Esophagus (tissue), 2 donors: Measurements from ENCODE around the gene OR5B3. TPM values are rescaled to one million over a fixed set of nuclear protein-coding genes. Genes with fewer than 3 reads are reported as not detected.
"Not testable (repeated sequence)": the region's sequence is repeated elsewhere in the genome, so short reads cannot be mapped to it uniquely, and the experiment has no call there.

Experiments
- H3K27ac ChIP-seq, 2 donors: one replicate each; pipeline ENCODE4 v1.5.1; 2013; ENCODE audit warnings: low read depth in 2 of 2, mild to moderate bottlenecking in 2 of 2, inconsistent platforms in 1 of 2, low read length in 1 of 2, moderate library complexity in 1 of 2
- H3K27me3 ChIP-seq, 2 donors: one replicate each; pipeline ENCODE4 v1.6.1; 2013; ENCODE audit warnings: low read length in 2 of 2, control low read depth in 1 of 2, mild to moderate bottlenecking in 1 of 2; ENCODE audit not compliant: insufficient read depth in 2 of 2, control insufficient read depth in 1 of 2
- H3K36me3 ChIP-seq, 2 donors: one replicate each; pipeline ENCODE4 v1.6.1; 2013; ENCODE audit warnings: low read length in 1 of 2; ENCODE audit not compliant: control insufficient read depth in 2 of 2, insufficient read depth in 2 of 2
- H3K4me1 ChIP-seq, 2 donors: one replicate each; pipeline ENCODE4 v1.6.1; 2013; ENCODE audit warnings: low read length in 1 of 2; ENCODE audit not compliant: control insufficient read depth in 2 of 2, insufficient read depth in 2 of 2
- H3K4me3 ChIP-seq, 2 donors: one replicate each; pipeline ENCODE4 v1.5.1; 2013; ENCODE audit warnings: low read length in 2 of 2, mild to moderate bottlenecking in 2 of 2, low read depth in 1 of 2, moderate library complexity in 1 of 2
- H3K9me3 ChIP-seq, 2 donors: one replicate each; pipeline ENCODE4 v1.6.1; 2013; ENCODE audit warnings: mild to moderate bottlenecking in 2 of 2, low read depth in 1 of 2, low read length in 1 of 2, moderate library complexity in 1 of 2; ENCODE audit not compliant: control insufficient read depth in 2 of 2, insufficient read depth in 1 of 2
- WGBS, 2 donors: extraction: QIAGEN DNeasy Blood & Tissue Kit; methylation state at CpG; one replicate each; pipeline ENCODE4 v1.1.7; 2013; 5-methylcytosine and 5-hydroxymethylcytosine counted together
- polyA plus RNA-seq, 2 donors: library from polyadenylated mRNA; stranded (reverse); fragments of 200-250 nt; gene quantifications; one replicate each; pipeline ENCODE4 v1.2.3, GENCODE V29; 2013
- donor health status: healthy with polysubstance abuse.
- donor health status: Bipolar disorder and iron deficiency.

The OR5B3 gene
- polyA plus RNA-seq, 2 donors, result not detected

GRCh38 chr11:58399622-58400021 is 7.1 kb downstream of the OR5B3 start:
- H3K36me3 ChIP-seq, H3K4me1 ChIP-seq, H3K27me3 ChIP-seq, H3K9me3 ChIP-seq, H3K27ac ChIP-seq, H3K4me3 ChIP-seq: not testable (repeated sequence)
- WGBS, 2 donors, result 50 to 69% methylated on average over 1 of the region's 2 CpGs

- Histone ChIP-seq H3K4me3 (no peak overlapping the region), H3K9me3 (peaks cover 0 to 4% of the 10 kb centered on the region in 2 donors), H3K36me3 (no peaks in the 10 kb centered on the region), H3K27me3 (no peaks in the 10 kb centered on the region), H3K27ac (no peak overlapping the region), H3K4me1 (no peaks in the 10 kb centered on the region)
- 62 to 65% methylated on average over 2 of the region's 2 CpGs for WGBS, 2 donors
These were observed 11.1 kb downstream of the OR5B3 start for GRCh38 chr11:58395581-58395980.

GRCh38 chr11:58394195-58394594 is 12.5 kb downstream of the OR5B3 start:
- no peak overlapping the region for H3K4me3 ChIP-seq
- no peaks in the 10 kb centered on the region for H3K27me3 ChIP-seq
- H3K27ac ChIP-seq, result no peak overlapping the region
- peaks cover 0 to 4% of the 10 kb centered on the region in 2 donors for H3K9me3 ChIP-seq
- no peaks in the 10 kb centered on the region for H3K36me3 ChIP-seq
- H3K4me1 ChIP-seq, result no peaks in the 10 kb centered on the region

DNA sequence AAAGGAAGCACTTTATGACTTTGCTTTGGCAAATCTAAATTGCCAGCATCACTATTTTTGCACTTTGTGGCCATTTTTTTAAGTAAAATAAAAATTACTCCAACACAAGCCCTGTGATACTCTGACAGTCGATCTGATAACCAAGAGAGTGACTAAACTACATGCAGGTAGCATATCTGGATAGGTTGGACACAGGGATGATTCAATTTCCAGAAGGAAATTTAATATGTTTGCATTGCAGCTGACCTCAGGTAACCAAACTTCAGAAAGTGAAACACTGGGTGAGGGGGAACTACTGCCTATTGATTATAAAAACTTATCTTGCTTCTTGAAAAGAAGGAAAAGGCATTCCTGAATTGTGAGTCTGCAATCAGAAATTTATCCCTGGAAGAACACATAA is 13.9 kb downstream of the OR5B3 start:
- no peak overlapping the region for H3K27ac ChIP-seq
- H3K4me3 ChIP-seq, result no peak overlapping the region
- H3K27me3 ChIP-seq, result no peaks in the 10 kb centered on the region
- no peaks in the 10 kb centered on the region for H3K36me3 ChIP-seq
- H3K4me1 ChIP-seq, result no peaks in the 10 kb centered on the region
- WGBS, 2 donors, result 26 to 40% methylated on average over 1 of the region's 1 CpG
- peaks cover 0 to 4% of the 10 kb centered on the region in 2 donors for H3K9me3 ChIP-seq

GRCh38 chr11:58391879-58392278 is 14.8 kb downstream of the OR5B3 start:
- WGBS, 2 donors, result 86 to 96% methylated on average over 1 of the region's 1 CpG
- no peaks in the 10 kb centered on the region for H3K36me3 ChIP-seq

DNA sequence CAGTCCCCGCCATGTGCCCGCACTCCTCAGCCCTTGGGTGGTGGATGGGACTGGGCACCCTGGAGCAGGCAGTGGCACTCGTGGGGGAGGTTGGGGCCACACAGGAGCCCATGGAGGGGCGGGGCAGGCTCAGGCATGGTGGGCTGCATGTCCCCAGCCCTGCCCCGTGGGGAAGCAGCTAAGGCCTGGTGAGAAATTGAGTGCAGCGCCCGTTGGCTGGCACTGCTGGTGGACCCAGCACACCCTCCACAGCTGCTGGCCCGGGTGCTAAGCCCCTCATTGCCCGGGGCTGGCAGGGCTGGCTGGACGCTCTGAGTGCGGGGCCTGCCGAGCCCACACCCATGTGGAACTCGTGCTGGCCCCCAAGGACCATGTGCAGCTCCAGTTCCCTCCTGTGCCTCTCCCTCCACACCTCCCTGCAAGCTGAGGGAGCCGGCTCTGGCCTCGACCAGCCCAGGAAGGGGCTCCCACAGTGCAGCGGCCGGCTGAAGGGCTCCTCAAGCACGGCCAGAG is 16.1 kb downstream of the OR5B3 start:
- Histone ChIP-seq H3K27me3 (no peaks in the 10 kb centered on the region), H3K9me3 (peaks cover 0 to 4% of the 10 kb centered on the region in 2 donors), H3K4me3 (no peak overlapping the region), H3K27ac (no peak overlapping the region), H3K36me3 (no peaks in the 10 kb centered on the region), H3K4me1 (no peaks in the 10 kb centered on the region)
- WGBS, 2 donors, result 82 to 84% methylated on average over 14 to 18 of the region's 18 CpGs

More at GRCh38 chr11:58391879-58392278, 14.8 kb downstream of the OR5B3 start:
- Histone ChIP-seq H3K4me3 (no peak overlapping the region), H3K27ac (no peak overlapping the region), H3K27me3 (no peaks in the 10 kb centered on the region), H3K4me1 (no peaks in the 10 kb centered on the region), H3K9me3 (peaks cover 0 to 4% of the 10 kb centered on the region in 2 donors)

- H3K4me3 ChIP-seq, result no peak within 1 kb of the TSS
- no peaks in the 10 kb centered on the region for H3K4me1 ChIP-seq
- H3K36me3 ChIP-seq, result no peaks in the 10 kb centered on the region
- H3K27ac ChIP-seq, result no peak within 1 kb of the TSS
- WGBS, 2 donors, result 51% methylated on average over 1 of the region's 1 CpG
- no peaks in the 10 kb centered on the region for H3K27me3 ChIP-seq
- no peaks in the 10 kb centered on the region for H3K9me3 ChIP-seq
These were observed 47.7 kb downstream of the OR5B3 start, which contains the start of gene OR5B17 for GRCh38 chr11:58358969-58359368. OR5B17 (minus strand) TSS chr11:58359069; CDS start chr11:58359069, 0 bp downstream.

GRCh38 chr11:58354727-58355126 is 51.9 kb downstream of the OR5B3 start:
- Histone ChIP-seq H3K36me3 (no peaks in the 10 kb centered on the region), H3K4me1 (no peaks in the 10 kb centered on the region), H3K27me3 (no peaks in the 10 kb centered on the region), H3K27ac (no peak overlapping the region), H3K9me3 (no peaks in the 10 kb centered on the region), H3K4me3 (no peak overlapping the region)
- 80 to 84% methylated on average over 3 of the region's 3 CpGs for WGBS, 2 donors

Other genes with a start within 250 kb of the OR5B3 start
- not detected for gene OR9Q2, start 217.8 kb downstream of the OR5B3 start, polyA plus RNA-seq
- not detected for gene OR1S2, start 202.7 kb downstream of the OR5B3 start, polyA plus RNA-seq
- not detected for gene OR1S1, start 194.2 kb downstream of the OR5B3 start, polyA plus RNA-seq
- gene OR10Q1, start 178.0 kb downstream of the OR5B3 start, polyA plus RNA-seq, result not detected
- gene OR10W1, start 138.6 kb downstream of the OR5B3 start, polyA plus RNA-seq, result not detected
- gene OR5B17, start 47.8 kb downstream of the OR5B3 start, polyA plus RNA-seq, result not detected
- not detected for gene OR5B2, start 21.2 kb upstream of the OR5B3 start, polyA plus RNA-seq
- gene OR5B12, start 35.4 kb upstream of the OR5B3 start, polyA plus RNA-seq, result not detected
- not detected for gene OR5B21, start 101.2 kb upstream of the OR5B3 start, polyA plus RNA-seq
- gene LPXN, start 169.0 kb upstream of the OR5B3 start, polyA plus RNA-seq, result 1 to 10 TPM; 2.4 to 2.7 TPM
- 10 to 100 TPM in 1 of 2 donors, 1 to 10 TPM in 1; 7.4 to 15.5 TPM for gene ZFP91, start 172.2 kb upstream of the OR5B3 start, polyA plus RNA-seq
- under 1 TPM; 0.24 to 0.28 TPM for gene CNTF, start 215.8 kb upstream of the OR5B3 start, polyA plus RNA-seq